Subcutaneous adipose tissue (tissue), 4 donors: ENCODE measurements around the gene DGKH. TPM values are rescaled to one million over a fixed set of nuclear protein-coding genes. Genes with fewer than 3 reads are reported as not detected.

Experiments used
- total RNA-seq, 4 donors: library from RNA; depleted of rRNA; stranded (reverse); fragments of >200 nt; gene quantifications; one replicate each; pipeline ENCODE4 v1.1.0, GENCODE V29; 2016
- TF ChIP-seq, protein P1 (sequence below): fragments of 450-650 bp; IDR thresholded peaks from one replicate; pipeline ENCODE4 v1.5.1; 2016; ENCODE audit warnings: low read depth, mild to moderate bottlenecking, control low read depth, antibody characterized with exemption, moderate library complexity

DGKH gene
- total RNA-seq, 4 donors from 2014 or later = 11.9 to 19.8 (median 13.5) TPM

DNA sequence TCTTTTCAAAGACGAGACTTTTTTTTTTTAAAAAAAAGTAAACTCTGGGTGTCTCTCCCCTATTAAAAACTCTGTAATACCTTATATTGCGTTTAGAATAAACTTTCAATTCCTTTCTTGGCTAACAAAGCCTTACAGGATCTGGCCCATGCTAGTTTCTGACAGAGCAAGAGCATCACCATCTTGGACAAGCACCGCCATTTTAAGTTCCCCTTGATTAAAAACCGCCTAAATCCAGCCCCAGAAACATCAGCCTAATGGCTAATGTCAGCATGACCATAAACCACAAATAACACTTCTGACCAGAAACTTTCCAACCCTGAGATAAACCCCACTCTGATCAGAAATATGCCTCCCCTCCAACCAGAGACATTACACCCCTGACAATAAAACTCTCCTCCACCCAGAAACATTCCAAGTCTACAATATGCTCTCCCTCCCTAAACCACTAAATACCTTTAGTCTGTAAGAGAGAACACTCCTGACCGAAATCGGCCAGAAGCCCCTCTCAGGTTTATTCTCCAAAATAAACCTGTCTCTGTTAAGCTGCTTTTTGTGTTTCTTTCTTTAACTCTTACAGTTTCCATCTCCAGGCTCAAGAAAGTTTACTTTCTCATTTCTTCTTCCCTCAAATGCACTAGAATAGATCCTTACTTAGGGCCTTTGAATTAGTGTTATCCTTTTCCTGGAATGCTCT is 221.9 kb downstream of the DGKH start:
- TF ChIP-seq, protein P1, sequence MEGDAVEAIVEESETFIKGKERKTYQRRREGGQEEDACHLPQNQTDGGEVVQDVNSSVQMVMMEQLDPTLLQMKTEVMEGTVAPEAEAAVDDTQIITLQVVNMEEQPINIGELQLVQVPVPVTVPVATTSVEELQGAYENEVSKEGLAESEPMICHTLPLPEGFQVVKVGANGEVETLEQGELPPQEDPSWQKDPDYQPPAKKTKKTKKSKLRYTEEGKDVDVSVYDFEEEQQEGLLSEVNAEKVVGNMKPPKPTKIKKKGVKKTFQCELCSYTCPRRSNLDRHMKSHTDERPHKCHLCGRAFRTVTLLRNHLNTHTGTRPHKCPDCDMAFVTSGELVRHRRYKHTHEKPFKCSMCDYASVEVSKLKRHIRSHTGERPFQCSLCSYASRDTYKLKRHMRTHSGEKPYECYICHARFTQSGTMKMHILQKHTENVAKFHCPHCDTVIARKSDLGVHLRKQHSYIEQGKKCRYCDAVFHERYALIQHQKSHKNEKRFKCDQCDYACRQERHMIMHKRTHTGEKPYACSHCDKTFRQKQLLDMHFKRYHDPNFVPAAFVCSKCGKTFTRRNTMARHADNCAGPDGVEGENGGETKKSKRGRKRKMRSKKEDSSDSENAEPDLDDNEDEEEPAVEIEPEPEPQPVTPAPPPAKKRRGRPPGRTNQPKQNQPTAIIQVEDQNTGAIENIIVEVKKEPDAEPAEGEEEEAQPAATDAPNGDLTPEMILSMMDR = no peak

DNA sequence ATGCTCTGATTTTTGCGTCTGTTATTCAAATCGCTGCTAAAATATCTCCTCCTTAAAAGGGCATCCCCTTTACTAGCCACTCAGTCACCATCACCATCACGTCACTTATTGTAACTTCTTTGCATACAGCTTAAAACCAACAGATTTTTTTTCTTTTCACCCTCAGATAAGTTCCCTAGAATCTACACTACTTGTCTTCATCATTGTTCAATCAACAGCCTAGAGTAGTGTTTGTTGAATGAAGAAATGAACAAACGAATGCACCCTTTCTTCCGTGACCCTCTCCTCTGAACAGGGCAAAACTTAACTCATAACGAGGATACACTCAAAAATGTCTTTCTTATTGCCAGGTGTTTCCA is 222.4 kb downstream of the DGKH start:
- TF ChIP-seq, protein P1 = no peak

DNA sequence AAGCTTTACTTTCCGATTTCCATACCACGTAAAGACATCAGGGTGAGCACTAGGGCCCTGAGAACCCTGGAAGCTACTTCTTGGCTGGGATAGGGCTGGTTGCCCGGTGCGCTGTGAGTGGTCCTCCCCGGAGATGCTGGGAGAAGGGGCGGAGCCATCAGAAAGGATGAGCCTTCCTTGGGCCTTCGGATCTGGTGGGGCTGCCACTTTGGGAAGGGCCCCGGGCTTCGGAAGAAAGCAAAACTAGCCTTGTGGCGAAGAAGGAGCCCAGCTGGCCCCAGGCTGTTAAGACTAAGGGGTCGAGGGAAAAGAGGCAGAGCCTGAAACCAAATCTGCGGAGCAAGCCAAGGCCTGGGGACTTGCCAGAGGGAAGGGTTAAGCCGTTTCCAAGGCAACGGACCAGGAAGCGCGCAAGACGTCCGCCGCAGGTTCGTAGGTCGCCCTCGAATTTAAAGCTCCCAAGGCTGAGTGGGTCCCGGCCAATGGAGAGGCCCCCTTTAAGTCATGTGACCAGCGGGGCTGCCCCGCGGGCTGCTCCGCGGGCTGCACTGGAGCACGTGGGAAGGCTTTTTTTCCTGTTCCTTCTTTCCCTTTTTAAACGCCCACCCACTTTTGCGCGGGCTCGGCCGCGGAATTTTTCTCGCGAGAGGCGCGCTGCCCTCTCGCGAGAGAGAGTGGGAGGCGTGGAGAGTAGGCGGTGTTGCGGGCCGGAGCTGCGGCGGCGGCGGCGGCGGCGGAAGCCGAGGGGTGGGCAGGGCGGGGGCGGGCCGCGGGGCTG is 223.1 kb downstream of the DGKH start:
- TF ChIP-seq, protein P1 = no peak

DNA sequence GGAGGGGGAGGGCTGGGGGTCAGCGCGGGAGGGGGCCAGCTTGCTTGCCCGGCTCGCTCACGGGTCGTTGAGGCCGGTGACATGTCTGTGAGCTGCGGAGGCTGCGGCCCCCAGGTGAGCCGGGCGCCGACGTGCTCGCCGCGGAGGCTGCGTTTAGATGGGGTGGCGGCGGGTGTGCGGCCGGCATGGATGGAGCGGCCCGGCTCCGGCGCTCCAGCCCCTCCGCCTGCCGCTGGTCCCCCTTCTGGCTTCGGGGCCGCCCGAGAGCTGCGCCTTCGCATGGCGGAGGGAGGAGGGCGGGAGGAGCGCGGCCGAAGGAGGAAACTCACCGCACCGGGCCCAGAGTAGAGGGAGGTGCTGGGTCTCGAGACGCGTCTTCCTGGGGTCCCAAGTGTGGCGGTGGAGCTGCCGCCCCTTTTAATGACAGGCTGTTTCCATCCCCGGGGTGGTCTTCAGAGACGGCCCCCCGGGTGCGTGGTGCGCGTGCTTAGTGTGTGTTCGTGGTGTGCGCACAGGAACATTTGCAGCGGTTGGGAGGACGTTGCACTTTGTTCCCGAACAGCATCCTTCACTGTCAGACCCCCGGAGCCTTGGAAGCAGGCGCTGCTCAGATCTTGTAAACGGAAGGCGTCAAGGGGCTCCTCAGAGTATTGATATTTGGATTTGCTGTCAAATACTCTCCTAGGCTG is 223.8 kb downstream of the DGKH start, which contains the start of gene AKAP11:
TSS of gene AKAP11 (plus strand) at position 38 of the 689 bp plus-strand sequence. CDS start 14,197 bp downstream, outside the sequence.
- TF ChIP-seq, protein P1 = no peak

DNA sequence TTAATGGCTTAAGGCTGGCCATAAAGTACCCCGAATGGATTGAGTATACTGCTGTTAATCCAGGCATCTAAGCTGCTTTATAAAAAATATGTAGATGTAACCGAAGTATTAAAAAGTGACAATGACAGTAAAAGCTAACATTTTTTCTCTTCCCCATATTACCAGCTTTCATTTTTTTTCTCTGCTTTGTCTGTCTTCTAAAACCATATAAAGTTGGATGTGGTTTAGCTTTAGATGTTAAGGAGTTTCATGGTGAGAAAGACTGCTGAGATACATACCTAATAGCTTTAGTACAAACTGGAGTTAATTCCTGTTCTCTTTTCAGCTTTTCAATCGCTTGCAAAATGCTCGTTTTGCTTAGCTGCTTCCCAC is 224.3 kb downstream of the DGKH start:
- TF ChIP-seq, protein P1 = no peak

DNA sequence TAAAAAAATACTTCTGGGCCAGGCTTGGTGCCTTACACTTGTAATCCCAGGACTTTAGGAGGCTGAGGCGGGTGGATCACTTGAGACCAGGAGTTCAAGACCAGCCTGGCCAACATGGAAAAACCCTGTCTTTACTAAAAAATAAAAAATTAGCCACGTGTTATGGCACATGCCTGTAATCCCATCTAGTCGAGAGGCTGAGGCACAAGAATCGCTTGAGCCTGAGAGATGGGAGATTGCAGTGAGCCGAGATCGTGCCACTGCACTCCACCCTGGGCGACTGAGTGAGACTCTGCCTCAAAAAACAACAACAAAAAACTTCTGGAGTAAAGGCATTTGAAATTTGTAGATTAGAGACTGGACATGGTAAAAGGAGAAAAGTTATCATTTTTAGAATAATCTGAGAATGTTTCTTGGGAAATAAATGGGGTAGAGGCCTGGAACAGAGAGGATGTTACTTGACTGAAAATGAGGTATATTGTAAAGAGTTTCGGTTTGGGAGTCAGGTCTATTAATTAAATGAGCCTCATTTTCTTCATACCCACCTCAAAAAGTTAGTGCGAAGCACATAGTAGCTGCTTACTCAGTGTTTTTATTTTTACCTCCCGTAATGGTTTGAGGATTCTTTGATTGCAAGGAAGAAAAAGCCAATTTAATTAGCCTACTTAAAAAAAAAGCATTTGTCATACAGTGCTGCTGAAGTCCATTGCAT is 226.1 kb downstream of the DGKH start:
- TF ChIP-seq, protein P1 = no peak
